NCI-H2196 (cell line): ENCODE data around the gene MED25.
A peak's percentile ranks its signal among the peaks of the same experiment; 100 is the strongest.

Experiments
- DNase-seq: peaks from one replicate; lab custom pipeline; 2025; ENCODE audit not compliant: unreplicated experiment; lab: John Stamatoyannopoulos, UW

The MED25 gene

GRCh38 chr19:49840736-49841249 lies 22.7 kb downstream of the MED25 start:
- DNase-seq: no peak

GRCh38 chr19:49843265-49843664 lies 25.2 kb downstream of the MED25 start:
- no peak for DNase-seq

- DNase-seq: no peak
These were observed 26.3 kb downstream of the MED25 start for GRCh38 chr19:49844138-49845095.

GRCh38 chr19:49845414-49845813 lies 27.3 kb downstream of the MED25 start:
- no peak for DNase-seq

- no peak for DNase-seq
These were observed 28.3 kb downstream of the MED25 start for GRCh38 chr19:49846408-49846807.

GRCh38 chr19:49847731-49848696 lies 29.9 kb downstream of the MED25 start:
- DNase-seq: peak; percentile 15

- DNase-seq: no peak
These were observed 30.8 kb downstream of the MED25 start for GRCh38 chr19:49848938-49849337.

- DNase-seq: no peak
These were observed 31.5 kb downstream of the MED25 start for GRCh38 chr19:49849433-49850220.

GRCh38 chr19:49850221-49850486 lies 32.1 kb downstream of the MED25 start:
- no peak for DNase-seq

GRCh38 chr19:49850487-49851342 lies 32.6 kb downstream of the MED25 start, which contains the start of gene PTOV1:
Gene PTOV1, plus strand, starts transcription at chr19:49851159.
- DNase-seq: peak; percentile 90

- DNase-seq: no peak
These were observed 33.6 kb downstream of the MED25 start for GRCh38 chr19:49851456-49852259.

GRCh38 chr19:49852631-49853126 lies 34.6 kb downstream of the MED25 start:
- no peak for DNase-seq

- DNase-seq: no peak
These were observed 35.8 kb downstream of the MED25 start for GRCh38 chr19:49853852-49854377.

GRCh38 chr19:49854378-49855263 lies 36.5 kb downstream of the MED25 start:
- DNase-seq: no peak

GRCh38 chr19:49855277-49855675 lies 37.2 kb downstream of the MED25 start:
- no peak for DNase-seq

- no peak for DNase-seq
These were observed 37.8 kb downstream of the MED25 start for GRCh38 chr19:49855676-49856573.
